BLaER1 treated with 17β-estradiol and CSF1 and Interleukin-3, amounts not matched to agents 10 nM and 100 nM (cell line): ENCODE measurements around the gene PDZK1.
"Not testable (repeated sequence)": the region's sequence is repeated elsewhere in the genome, so short reads cannot be mapped to it uniquely, and the experiment has no call there.

ENCODE experiments used
- H3K27ac ChIP-seq, 11 experiments: shearing (Covaris generic); formaldehyde crosslinking; 2 replicates each; pipeline ENCODE4 v1.8.1; 2022
- H3K27me3 ChIP-seq, 11 experiments: shearing (Covaris generic); formaldehyde crosslinking; 2 replicates each; pipeline ENCODE4 v1.8.1; 2022
- H3K36me3 ChIP-seq, 11 experiments: shearing (Covaris generic); formaldehyde crosslinking; 2 replicates each; pipeline ENCODE4 v1.8.1; 2022
- H3K4me1 ChIP-seq, 10 experiments: shearing (Covaris generic); formaldehyde crosslinking; 2 replicates each; pipeline ENCODE4 v1.8.1; 2022
- H3K4me2 ChIP-seq, 11 experiments: shearing (Covaris generic); formaldehyde crosslinking; 2 replicates each; pipeline ENCODE4 v1.8.1; 2022
- H3K4me3 ChIP-seq, 10 experiments: shearing (Covaris generic); formaldehyde crosslinking; 2 replicates each; pipeline ENCODE4 v1.8.1; 2022
- H3K9ac ChIP-seq, 11 experiments: shearing (Covaris generic); formaldehyde crosslinking; 2 replicates each; pipeline ENCODE4 v1.8.1; 2022
- H3K9me3 ChIP-seq, 11 experiments: shearing (Covaris generic); formaldehyde crosslinking; replicated peaks in 1 of 11; 2 replicates each; pipeline ENCODE4 v1.8.1; 2022
- H4K20me1 ChIP-seq, 11 experiments: shearing (Covaris generic); formaldehyde crosslinking; 2 replicates each; pipeline ENCODE4 v1.8.1; 2022

PDZK1 gene

DNA sequence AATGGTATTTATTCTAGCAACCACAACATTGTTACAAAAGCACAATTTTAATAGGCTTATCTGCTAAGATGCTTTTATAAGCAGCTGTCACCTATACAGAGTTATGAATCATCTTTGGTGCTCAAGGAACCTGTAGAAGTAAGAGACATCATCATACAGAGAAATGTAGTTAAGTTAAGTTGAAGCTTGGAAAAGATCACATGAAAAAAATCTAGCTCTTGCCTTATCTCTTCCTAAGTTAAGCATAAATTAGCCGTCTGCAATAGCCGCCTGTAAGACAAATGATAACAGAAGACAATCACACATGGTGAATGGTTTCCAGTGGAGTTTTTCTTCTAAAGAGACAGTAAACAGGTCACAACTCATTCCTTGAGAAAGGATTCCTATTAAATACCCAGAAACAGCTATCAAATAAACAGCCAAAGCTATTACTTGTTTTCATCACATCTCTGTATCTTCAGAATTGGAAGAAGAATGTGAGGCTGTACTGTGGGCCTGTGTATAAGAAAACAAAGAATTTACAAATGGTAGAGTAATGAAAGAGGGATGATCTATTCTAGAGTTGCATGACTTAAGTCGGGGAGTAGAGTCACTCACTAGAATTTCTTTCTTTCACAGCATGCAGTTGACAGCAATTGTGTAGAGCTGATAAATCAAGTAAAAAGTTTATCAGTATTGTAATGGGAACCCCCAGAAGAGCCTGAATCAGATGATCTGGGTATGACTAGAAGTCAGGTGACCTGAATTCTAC lies 36.0 kb downstream of the PDZK1 start:
- H3K27me3 ChIP-seq, H3K4me3 ChIP-seq, H3K36me3 ChIP-seq, H4K20me1 ChIP-seq, H3K9ac ChIP-seq, H3K4me1 ChIP-seq, H3K4me2 ChIP-seq, H3K9me3 ChIP-seq, H3K27ac ChIP-seq: not testable (repeated sequence)

DNA sequence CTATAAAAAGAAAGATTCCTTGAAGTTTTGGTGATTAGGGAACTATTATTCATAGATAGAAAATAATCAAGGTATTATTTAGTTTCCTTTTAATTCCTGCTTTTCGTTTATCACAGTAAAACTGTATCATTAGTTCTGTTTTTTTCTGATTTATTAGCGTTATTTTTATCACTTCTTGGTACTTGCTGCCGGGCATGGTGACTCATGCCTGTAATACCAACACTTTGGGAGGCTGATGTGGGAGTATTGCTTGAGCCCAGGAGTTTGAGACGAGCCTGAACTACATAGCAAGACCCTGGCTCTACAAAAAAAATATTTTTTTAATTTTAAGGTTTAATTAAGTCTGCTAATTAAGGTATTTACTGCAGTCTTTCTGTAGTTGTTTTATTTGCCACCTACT lies 42.2 kb downstream of the PDZK1 start:
- not testable (repeated sequence) for H3K9me3 ChIP-seq

DNA sequence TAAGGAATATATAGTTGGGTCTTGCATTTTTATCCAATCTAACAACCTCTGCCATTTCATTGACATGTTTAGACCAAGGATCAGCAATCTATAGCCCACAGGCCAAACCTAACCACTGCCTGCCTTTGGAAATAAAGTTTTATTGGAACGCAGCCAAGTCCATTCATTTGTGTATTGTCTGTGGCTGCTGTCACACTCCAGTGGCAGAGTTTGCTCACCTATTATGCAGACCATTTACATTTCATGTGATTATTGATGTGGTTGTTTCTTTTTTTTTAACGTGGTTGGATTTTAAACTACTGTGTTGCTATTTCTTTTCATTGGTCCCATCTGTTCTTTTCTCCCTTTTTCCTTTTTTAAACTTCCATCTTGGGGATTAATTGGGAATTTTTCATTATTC lies 44.7 kb downstream of the PDZK1 start:
- not testable (repeated sequence) for H3K4me3 ChIP-seq, H3K36me3 ChIP-seq, H3K4me2 ChIP-seq, H4K20me1 ChIP-seq, H3K9ac ChIP-seq, H3K9me3 ChIP-seq, H3K4me1 ChIP-seq, H3K27ac ChIP-seq, H3K27me3 ChIP-seq

More for the DNA sequence above, 42.2 kb downstream of the PDZK1 start:
- not testable (repeated sequence) for H3K4me2 ChIP-seq, H3K4me3 ChIP-seq, H3K4me1 ChIP-seq, H3K27me3 ChIP-seq, H3K9ac ChIP-seq, H3K27ac ChIP-seq, H3K36me3 ChIP-seq, H4K20me1 ChIP-seq

GRCh38 chr1:145656245-145656943 lies 50.8 kb downstream of the PDZK1 start:
- not testable (repeated sequence) for H3K9me3 ChIP-seq, H3K9ac ChIP-seq, H3K4me2 ChIP-seq, H3K4me1 ChIP-seq, H3K27ac ChIP-seq, H3K36me3 ChIP-seq, H3K4me3 ChIP-seq, H3K27me3 ChIP-seq, H4K20me1 ChIP-seq

GRCh38 chr1:145643990-145644389 lies 63.2 kb downstream of the PDZK1 start:
- H3K27me3 ChIP-seq, H3K36me3 ChIP-seq, H3K4me3 ChIP-seq, H4K20me1 ChIP-seq, H3K4me2 ChIP-seq, H3K4me1 ChIP-seq, H3K9me3 ChIP-seq, H3K9ac ChIP-seq, H3K27ac ChIP-seq: not testable (repeated sequence)

DNA sequence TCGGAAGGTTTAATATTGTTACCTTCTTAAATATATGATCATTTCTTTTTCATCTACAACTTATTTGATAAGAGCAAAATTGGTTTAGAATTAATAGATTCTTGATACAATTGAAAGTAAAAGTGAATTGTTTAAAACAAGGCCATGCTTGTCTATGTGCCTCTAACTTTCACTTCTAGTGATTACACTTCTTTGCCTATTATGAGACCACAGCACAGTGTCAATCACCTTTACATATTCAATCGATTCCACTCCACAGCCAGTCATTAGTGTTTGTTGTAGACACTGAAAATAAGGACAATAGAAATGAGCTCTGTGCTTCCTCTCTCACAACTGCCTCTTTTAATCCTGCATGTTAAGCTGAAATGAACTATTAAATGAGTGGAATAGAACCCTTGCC lies 65.3 kb downstream of the PDZK1 start:
- not testable (repeated sequence) for H3K4me3 ChIP-seq, H4K20me1 ChIP-seq, H3K4me2 ChIP-seq, H3K4me1 ChIP-seq, H3K27me3 ChIP-seq, H3K9me3 ChIP-seq, H3K27ac ChIP-seq, H3K9ac ChIP-seq, H3K36me3 ChIP-seq

DNA sequence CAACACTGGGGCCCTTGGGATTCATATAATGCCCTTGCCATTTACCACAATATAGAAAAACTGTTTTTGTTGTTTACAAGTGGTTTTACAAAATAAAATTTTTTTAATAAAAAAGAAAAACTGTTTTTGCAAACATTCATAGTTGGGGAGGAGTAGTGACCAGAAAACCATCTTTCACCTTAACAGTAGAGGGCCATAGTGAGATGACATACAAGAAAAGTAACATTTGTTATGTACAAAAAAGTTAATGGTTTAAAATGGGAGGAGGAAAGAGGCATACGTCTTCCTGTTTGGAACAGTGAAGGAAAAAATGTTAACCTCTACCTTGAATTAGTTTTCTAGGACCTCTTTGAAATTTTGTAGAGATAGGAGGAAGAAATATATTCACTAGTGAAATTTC lies 70.9 kb downstream of the PDZK1 start:
- not testable (repeated sequence) for H3K27ac ChIP-seq, H3K4me2 ChIP-seq, H3K9ac ChIP-seq, H3K9me3 ChIP-seq, H3K4me3 ChIP-seq, H3K27me3 ChIP-seq, H4K20me1 ChIP-seq, H3K36me3 ChIP-seq, H3K4me1 ChIP-seq

GRCh38 chr1:145622177-145622576 lies 85.0 kb downstream of the PDZK1 start:
- H3K4me2 ChIP-seq, H3K9me3 ChIP-seq, H3K9ac ChIP-seq, H4K20me1 ChIP-seq, H3K36me3 ChIP-seq, H3K27ac ChIP-seq, H3K4me1 ChIP-seq, H3K27me3 ChIP-seq, H3K4me3 ChIP-seq: not testable (repeated sequence)
